SK-N-SH (cell line): Measurements from ENCODE around the gene MTMR12. TPM values are rescaled to one million over a fixed set of nuclear protein-coding genes. Genes with fewer than 3 reads are reported as not detected.

Source experiments
- CTCF ChIA-PET: fragments of 300-600, 350-600 bp; formaldehyde crosslinking; extraction: SDS; loops from one replicate; lab custom pipeline; 2021; lab: Yijun Ruan, JAX
- POLR2A ChIA-PET: fragments of 350-600 bp; sonication (Branson Sonifier 250); formaldehyde crosslinking; extraction: SDS; loops from one replicate; lab custom pipeline; 2020; ENCODE audit warnings: antibody characterized with exemption, inconsistent platforms; lab: Yijun Ruan, JAX
- DNase-seq: peaks from one replicate; pipeline ENCODE4 v3.0.0; 2012
- H2AFZ ChIP-seq: fragments of 200-600 bp; sonication (generic); 2 replicates; pipeline ENCODE4 v1.8.1; 2016; ENCODE audit warnings: antibody characterized with exemption, mild to moderate bottlenecking, low read depth
- H3F3A ChIP-seq: fragments of 200-600 bp; sonication (generic); replicated peaks from 2 replicates; pipeline ENCODE3; 2016; ENCODE audit warnings: antibody characterized with exemption, mild to moderate bottlenecking; ENCODE audit not compliant: insufficient read depth
- H3K27ac ChIP-seq, 2 experiments: fragments of 200-500 bp in 1 of 2; fragments of 200-600 bp in 1 of 2; sonication (Bioruptor generic) in 1 of 2; sonication (generic), shearing (Covaris generic) in 1 of 2; 2 replicates each; pipeline versions ENCODE4 v1.5.1 to v1.6.1; 2014 to 2016; ENCODE audit warnings: low read depth in 2 of 2, inconsistent platforms in 1 of 2, low read length in 1 of 2, mild to moderate bottlenecking in 1 of 2, mixed read lengths in 1 of 2
- H3K27me3 ChIP-seq: fragments of 200-600 bp; sonication (generic), shearing (Covaris generic); 2 replicates; pipeline ENCODE4 v1.6.1; 2016; ENCODE audit warnings: mixed run types; ENCODE audit not compliant: insufficient read depth
- H3K36me3 ChIP-seq, 2 experiments: fragments of 200-500 bp in 1 of 2; fragments of 200-600 bp in 1 of 2; sonication (Bioruptor generic) in 1 of 2; sonication (generic) in 1 of 2; replicated peaks in 1 of 2; 2 replicates each; pipeline versions ENCODE3 to v1.5.1; 2014 to 2016; ENCODE audit warnings: low read length in 1 of 2, mild to moderate bottlenecking in 1 of 2; ENCODE audit not compliant: insufficient read depth in 2 of 2, control insufficient read depth in 1 of 2
- H3K4me1 ChIP-seq, 2 experiments: fragments of 200-500 bp in 1 of 2; fragments of 200-600 bp in 1 of 2; sonication (Bioruptor generic) in 1 of 2; sonication (generic), shearing (Covaris generic) in 1 of 2; 2 replicates each; pipeline versions ENCODE4 v1.5.1 to v1.6.1; 2014 to 2016; ENCODE audit warnings: low read depth in 1 of 2, low read length in 1 of 2, mixed run types in 1 of 2; ENCODE audit not compliant: insufficient read depth in 2 of 2, control insufficient read depth in 1 of 2
- H3K4me2 ChIP-seq: fragments of 200-600 bp; sonication (generic), shearing (Covaris generic); 2 replicates; pipeline ENCODE4 v1.6.1; 2017; ENCODE audit warnings: mixed run types
- H3K4me3 ChIP-seq, 2 experiments: fragments of 200-500 bp in 1 of 2; fragments of 200-600 bp in 1 of 2; sonication (Bioruptor generic) in 1 of 2; sonication (generic), shearing (Covaris generic) in 1 of 2; 2 replicates each; pipeline versions ENCODE4 v1.5.1 to v1.8.1; 2014 to 2016; ENCODE audit warnings: low read depth in 2 of 2, inconsistent platforms in 1 of 2, low read length in 1 of 2, mild to moderate bottlenecking in 1 of 2, mixed read lengths in 1 of 2, moderate library complexity in 1 of 2
- H3K79me2 ChIP-seq: fragments of 200-600 bp; sonication (generic); 2 replicates; pipeline ENCODE4 v1.8.1; 2017; ENCODE audit warnings: mild to moderate bottlenecking; ENCODE audit not compliant: insufficient read depth
- H3K9ac ChIP-seq: fragments of 200-600 bp; sonication (generic); 2 replicates; pipeline ENCODE4 v1.6.1; 2017; ENCODE audit warnings: mixed run types
- H3K9me2 ChIP-seq: fragments of 200-600 bp; sonication (generic); 2 replicates; pipeline ENCODE4 v1.6.1; 2017; ENCODE audit warnings: mixed run types
- H3K9me3 ChIP-seq: fragments of 200-600 bp; sonication (generic); 2 replicates; pipeline ENCODE4 v1.6.1; 2017; ENCODE audit warnings: mixed run types, mild to moderate bottlenecking, moderate library complexity
- H4K20me1 ChIP-seq: fragments of 200-600 bp; sonication (generic); 2 replicates; pipeline ENCODE4 v1.6.1; 2017; ENCODE audit warnings: mild to moderate bottlenecking, mixed run types; ENCODE audit not compliant: insufficient read depth
- ELF1 ChIP-seq: IDR thresholded peaks from 2 replicates; pipeline ENCODE4 v1.4.0; 2012
- EP300 ChIP-seq, 2 experiments: IDR thresholded peaks; 2 replicates each; pipeline versions ENCODE4 v1.4.0 to v1.6.1; 2012; ENCODE audit warnings: borderline replicate concordance in 1 of 2, low read depth in 1 of 2, low read length in 1 of 2
- FOXJ3 ChIP-seq: sonication (generic); formaldehyde crosslinking; IDR thresholded peaks from 2 replicates; pipeline ENCODE4 v1.5.1; 2020; ENCODE audit warnings: mild to moderate bottlenecking, missing genetic modification reagents
- FOXM1 ChIP-seq: IDR thresholded peaks from 2 replicates; pipeline ENCODE4 v1.4.0; 2012; ENCODE audit warnings: low read depth, mild to moderate bottlenecking
- GATA2 ChIP-seq: sonication (generic); formaldehyde crosslinking; IDR thresholded peaks from 2 replicates; pipeline ENCODE4 v1.5.0; 2020; ENCODE audit warnings: mild to moderate bottlenecking, missing genetic modification reagents
- MEF2A ChIP-seq: IDR thresholded peaks from 2 replicates; pipeline ENCODE4 v1.4.0; 2012; ENCODE audit warnings: low read depth, borderline replicate concordance
- NFIC ChIP-seq: IDR thresholded peaks from 2 replicates; pipeline ENCODE4 v1.4.0; 2012; ENCODE audit warnings: borderline replicate concordance
- NRF1 ChIP-seq: IDR thresholded peaks from 2 replicates; pipeline ENCODE4 v1.6.1; 2012; ENCODE audit warnings: low read depth, mild to moderate bottlenecking, low read length
- POLR2AphosphoS5 ChIP-seq: IDR thresholded peaks from 2 replicates; pipeline ENCODE4 v1.6.1; 2012; ENCODE audit warnings: low read depth, low read length
- RAD21 ChIP-seq: IDR thresholded peaks from 2 replicates; pipeline ENCODE4 v1.6.1; 2012; ENCODE audit warnings: mild to moderate bottlenecking, low read length
- SIN3A ChIP-seq: IDR thresholded peaks from 2 replicates; pipeline ENCODE4 v1.6.1; 2012; ENCODE audit warnings: low read depth, mild to moderate bottlenecking, low read length, moderate library complexity, borderline replicate concordance
- TCF12 ChIP-seq: IDR thresholded peaks from 2 replicates; pipeline ENCODE4 v1.4.0; 2012
- WGBS: methylation state at CpG from one replicate; pipeline ENCODE4 v1.1.6; 2017; ENCODE audit warnings: low lambda C conversion rate; 5-methylcytosine and 5-hydroxymethylcytosine counted together
- polyA plus RNA-seq, 3 experiments: library from polyadenylated mRNA; depleted of rRNA; stranded (reverse); fragments of >200 nt; gene quantifications; 2 replicates each; pipeline ENCODE4 v1.2.3, GENCODE V29; 2012
- TF ChIP-seq, protein P1 (sequence below): IDR thresholded peaks from 2 replicates; pipeline ENCODE4 v1.4.0; 2012; ENCODE audit warnings: low read depth
- TF ChIP-seq, protein P2 (sequence below): fragments of 150-350 bp; IDR thresholded peaks from 2 replicates; pipeline ENCODE4 v1.6.1; 2017; ENCODE audit warnings: antibody characterized with exemption, low read length, low read depth, borderline replicate concordance
- TF ChIP-seq, protein P3 (sequence below): IDR thresholded peaks from 2 replicates; pipeline ENCODE4 v1.6.1; 2012; ENCODE audit warnings: mild to moderate bottlenecking, low read depth, low read length, moderate library complexity
- TF ChIP-seq, protein P4 (sequence below): IDR thresholded peaks from 2 replicates; pipeline ENCODE4 v1.4.0; 2012; ENCODE audit warnings: low read depth, borderline replicate concordance
- TF ChIP-seq, protein P5 (sequence below): IDR thresholded peaks from 2 replicates; pipeline ENCODE4; 2012

MTMR12 gene
- polyA plus RNA-seq, 1 of the 3 experiments (the other 2 are of a cell fraction): 10.9 TPM

DNA sequence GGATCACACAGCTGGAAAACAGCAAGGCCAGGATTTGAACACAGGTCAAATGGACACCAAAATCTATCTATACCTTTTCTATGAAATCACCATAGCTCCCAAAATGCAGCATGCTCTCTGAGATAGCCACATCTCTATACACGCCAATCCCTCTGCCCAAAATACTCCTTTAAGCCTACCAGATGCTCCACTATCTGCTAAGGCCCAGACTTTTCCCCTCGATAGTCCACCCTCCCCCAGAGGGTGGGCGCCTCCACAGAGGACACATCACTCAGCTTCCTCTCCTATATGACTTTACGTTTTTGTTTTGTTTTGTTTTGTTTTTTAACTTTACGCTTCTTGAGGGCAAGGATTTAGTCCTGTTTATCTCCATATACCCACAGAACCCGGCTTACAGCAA lies 46.8 kb downstream of the MTMR12 start:
- Histone ChIP-seq H3K27me3 (no peaks in the 10 kb centered on the region), H2AFZ (no peak overlapping the region), H3K79me2 (no peaks in the 10 kb centered on the region), H3K9ac (no peak overlapping the region), H3K4me3 (no peak overlapping the region), H3K4me1 (no peaks in the 10 kb centered on the region), H3F3A (no peaks in the 10 kb centered on the region), H3K9me2 (no peaks in the 10 kb centered on the region), H4K20me1 (no peaks in the 10 kb centered on the region), H3K9me3 (no peaks in the 10 kb centered on the region), H3K4me2 (no peak overlapping the region), H3K36me3 (peaks cover 40 to 49% of the 10 kb centered on the region in 2 experiments), H3K27ac (no peak overlapping the region)
- no peak for DNase-seq
- ChIA-PET CTCF (no interaction called here), POLR2A (no interaction called here)
- WGBS: 95% methylated on average over 6 of the region's 6 CpGs
- TF ChIP-seq, protein P1, sequence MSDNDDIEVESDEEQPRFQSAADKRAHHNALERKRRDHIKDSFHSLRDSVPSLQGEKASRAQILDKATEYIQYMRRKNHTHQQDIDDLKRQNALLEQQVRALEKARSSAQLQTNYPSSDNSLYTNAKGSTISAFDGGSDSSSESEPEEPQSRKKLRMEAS: no peak
- no peak for TF ChIP-seq RAD21
- TF ChIP-seq, protein P2, sequence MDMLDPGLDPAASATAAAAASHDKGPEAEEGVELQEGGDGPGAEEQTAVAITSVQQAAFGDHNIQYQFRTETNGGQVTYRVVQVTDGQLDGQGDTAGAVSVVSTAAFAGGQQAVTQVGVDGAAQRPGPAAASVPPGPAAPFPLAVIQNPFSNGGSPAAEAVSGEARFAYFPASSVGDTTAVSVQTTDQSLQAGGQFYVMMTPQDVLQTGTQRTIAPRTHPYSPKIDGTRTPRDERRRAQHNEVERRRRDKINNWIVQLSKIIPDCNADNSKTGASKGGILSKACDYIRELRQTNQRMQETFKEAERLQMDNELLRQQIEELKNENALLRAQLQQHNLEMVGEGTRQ: no peak
- TF ChIP-seq, protein P3, sequence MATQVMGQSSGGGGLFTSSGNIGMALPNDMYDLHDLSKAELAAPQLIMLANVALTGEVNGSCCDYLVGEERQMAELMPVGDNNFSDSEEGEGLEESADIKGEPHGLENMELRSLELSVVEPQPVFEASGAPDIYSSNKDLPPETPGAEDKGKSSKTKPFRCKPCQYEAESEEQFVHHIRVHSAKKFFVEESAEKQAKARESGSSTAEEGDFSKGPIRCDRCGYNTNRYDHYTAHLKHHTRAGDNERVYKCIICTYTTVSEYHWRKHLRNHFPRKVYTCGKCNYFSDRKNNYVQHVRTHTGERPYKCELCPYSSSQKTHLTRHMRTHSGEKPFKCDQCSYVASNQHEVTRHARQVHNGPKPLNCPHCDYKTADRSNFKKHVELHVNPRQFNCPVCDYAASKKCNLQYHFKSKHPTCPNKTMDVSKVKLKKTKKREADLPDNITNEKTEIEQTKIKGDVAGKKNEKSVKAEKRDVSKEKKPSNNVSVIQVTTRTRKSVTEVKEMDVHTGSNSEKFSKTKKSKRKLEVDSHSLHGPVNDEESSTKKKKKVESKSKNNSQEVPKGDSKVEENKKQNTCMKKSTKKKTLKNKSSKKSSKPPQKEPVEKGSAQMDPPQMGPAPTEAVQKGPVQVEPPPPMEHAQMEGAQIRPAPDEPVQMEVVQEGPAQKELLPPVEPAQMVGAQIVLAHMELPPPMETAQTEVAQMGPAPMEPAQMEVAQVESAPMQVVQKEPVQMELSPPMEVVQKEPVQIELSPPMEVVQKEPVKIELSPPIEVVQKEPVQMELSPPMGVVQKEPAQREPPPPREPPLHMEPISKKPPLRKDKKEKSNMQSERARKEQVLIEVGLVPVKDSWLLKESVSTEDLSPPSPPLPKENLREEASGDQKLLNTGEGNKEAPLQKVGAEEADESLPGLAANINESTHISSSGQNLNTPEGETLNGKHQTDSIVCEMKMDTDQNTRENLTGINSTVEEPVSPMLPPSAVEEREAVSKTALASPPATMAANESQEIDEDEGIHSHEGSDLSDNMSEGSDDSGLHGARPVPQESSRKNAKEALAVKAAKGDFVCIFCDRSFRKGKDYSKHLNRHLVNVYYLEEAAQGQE: no peak
- TF ChIP-seq FOXM1: no peak
- no peak for TF ChIP-seq MEF2A
- no peak for TF ChIP-seq NRF1
- no peak for TF ChIP-seq ELF1
- TF ChIP-seq, protein P4, sequence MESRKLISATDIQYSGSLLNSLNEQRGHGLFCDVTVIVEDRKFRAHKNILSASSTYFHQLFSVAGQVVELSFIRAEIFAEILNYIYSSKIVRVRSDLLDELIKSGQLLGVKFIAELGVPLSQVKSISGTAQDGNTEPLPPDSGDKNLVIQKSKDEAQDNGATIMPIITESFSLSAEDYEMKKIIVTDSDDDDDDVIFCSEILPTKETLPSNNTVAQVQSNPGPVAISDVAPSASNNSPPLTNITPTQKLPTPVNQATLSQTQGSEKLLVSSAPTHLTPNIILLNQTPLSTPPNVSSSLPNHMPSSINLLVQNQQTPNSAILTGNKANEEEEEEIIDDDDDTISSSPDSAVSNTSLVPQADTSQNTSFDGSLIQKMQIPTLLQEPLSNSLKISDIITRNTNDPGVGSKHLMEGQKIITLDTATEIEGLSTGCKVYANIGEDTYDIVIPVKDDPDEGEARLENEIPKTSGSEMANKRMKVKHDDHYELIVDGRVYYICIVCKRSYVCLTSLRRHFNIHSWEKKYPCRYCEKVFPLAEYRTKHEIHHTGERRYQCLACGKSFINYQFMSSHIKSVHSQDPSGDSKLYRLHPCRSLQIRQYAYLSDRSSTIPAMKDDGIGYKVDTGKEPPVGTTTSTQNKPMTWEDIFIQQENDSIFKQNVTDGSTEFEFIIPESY: no peak
- TF ChIP-seq FOXJ3 (CRISPR knock-in tag): no peak
- TF ChIP-seq, protein P5, sequence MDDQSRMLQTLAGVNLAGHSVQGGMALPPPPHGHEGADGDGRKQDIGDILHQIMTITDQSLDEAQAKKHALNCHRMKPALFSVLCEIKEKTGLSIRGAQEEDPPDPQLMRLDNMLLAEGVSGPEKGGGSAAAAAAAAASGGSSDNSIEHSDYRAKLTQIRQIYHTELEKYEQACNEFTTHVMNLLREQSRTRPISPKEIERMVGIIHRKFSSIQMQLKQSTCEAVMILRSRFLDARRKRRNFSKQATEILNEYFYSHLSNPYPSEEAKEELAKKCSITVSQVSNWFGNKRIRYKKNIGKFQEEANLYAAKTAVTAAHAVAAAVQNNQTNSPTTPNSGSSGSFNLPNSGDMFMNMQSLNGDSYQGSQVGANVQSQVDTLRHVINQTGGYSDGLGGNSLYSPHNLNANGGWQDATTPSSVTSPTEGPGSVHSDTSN: no peak
- TF ChIP-seq POLR2AphosphoS5: no peak
- TF ChIP-seq GATA2 (CRISPR knock-in tag): no peak
- TF ChIP-seq SIN3A: no peak
- no peak for TF ChIP-seq TCF12
- no peak for TF ChIP-seq EP300 (IDR thresholded peaks at IDR 0.05; ENCODE audit: borderline replicate concordance in 1 of 2, low read depth in 1 of 2, low read length in 1 of 2)
- TF ChIP-seq NFIC: no peak
